DMS153 (cell line): ENCODE data around the gene TCF4.

Experiments
- DNase-seq: peaks from one replicate; lab custom pipeline; 2025; lab: John Stamatoyannopoulos, UW

The TCF4 gene

GRCh38 chr18:55585920-55586561, 2.0 kb downstream of the TCF4 start:
- DNase-seq = no peak

- no peak for DNase-seq
Observed at GRCh38 chr18:55585065-55585919, 2.7 kb downstream of the TCF4 start.

DNA sequence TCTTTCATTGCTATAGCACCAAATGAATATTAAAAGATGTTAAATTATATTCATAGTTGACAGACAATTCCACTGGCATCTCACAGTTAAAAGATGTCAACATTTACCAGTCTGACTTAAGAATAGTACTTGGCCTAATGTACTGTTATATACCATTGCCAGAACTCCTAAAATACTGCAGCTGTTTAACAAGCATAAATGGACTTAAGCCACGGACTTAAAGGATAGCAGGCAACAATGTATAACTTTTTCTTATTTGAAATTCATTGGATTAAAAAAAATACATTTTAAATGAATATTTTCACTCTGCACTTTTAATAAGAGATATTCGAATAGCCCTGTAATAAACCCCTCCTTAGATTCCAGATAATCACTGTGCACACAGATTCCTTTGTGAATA, 3.8 kb downstream of the TCF4 start:
- DNase-seq = no peak

GRCh38 chr18:55582325-55582724, 5.7 kb downstream of the TCF4 start:
- no peak for DNase-seq

DNA sequence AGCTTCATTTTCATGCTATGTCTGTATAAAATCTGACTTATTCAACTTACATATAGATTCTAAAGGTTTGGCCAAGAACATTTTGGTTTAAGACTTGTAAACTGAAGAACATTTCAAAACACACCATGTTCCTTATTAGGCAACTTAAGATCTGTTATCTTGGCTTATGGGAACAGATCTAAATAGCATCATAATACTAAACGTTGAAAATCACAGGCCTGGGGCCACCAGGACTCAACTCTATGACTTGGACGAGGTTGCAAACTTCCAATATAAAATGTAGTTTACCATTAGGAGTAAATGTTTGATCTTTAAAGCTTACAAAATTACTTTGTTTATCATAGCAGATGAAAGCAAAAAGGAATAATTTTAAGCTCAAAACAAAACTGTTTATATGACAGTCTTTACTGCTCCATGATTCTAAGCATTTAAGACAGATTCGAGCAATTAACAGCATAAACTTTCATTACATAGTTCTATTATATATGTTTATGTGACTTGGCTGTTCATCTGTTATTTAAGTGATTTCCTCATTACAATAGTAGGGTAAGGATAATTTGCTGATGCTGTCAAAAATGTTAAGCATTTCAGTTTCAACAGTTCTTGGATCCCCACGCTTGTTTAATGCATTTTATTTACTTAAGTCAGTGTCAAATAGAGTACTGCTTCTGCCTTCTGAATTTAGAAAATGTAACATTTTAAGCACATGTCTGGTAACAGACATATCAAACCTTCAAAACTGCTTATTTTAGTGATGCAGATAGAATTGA, 8.3 kb downstream of the TCF4 start:
- no peak for DNase-seq

GRCh38 chr18:55577812-55578539, 10.0 kb downstream of the TCF4 start:
- DNase-seq = no peak

- DNase-seq = no peak
Observed at GRCh38 chr18:55576001-55576400, 12.0 kb downstream of the TCF4 start.

DNA sequence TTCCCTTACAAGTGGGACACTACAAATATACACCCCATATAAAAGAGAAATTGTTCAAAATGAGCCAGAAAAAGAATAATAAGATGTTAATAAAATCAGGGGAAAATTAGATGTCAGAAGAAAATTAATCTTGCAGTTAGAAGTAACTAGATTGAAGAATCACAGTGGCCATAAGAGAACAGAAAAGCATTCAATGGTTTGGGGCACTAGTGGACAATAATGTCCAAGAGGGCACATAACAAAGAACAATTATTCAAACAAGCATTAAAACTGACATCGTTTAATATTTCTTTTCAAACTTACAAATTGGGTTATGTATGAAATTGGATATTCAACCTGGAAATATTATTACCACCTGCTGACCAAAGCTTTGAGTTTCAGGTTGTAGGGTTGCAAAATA, 12.9 kb downstream of the TCF4 start:
- no peak for DNase-seq

- DNase-seq = no peak
Observed at GRCh38 chr18:55573386-55573785, 14.6 kb downstream of the TCF4 start.

- DNase-seq = no peak
Observed at GRCh38 chr18:55570966-55571365, 17.0 kb downstream of the TCF4 start.

GRCh38 chr18:55566456-55566935, 21.5 kb downstream of the TCF4 start:
- no peak for DNase-seq

- DNase-seq = no peak
Observed at GRCh38 chr18:55559739-55560138, 28.3 kb downstream of the TCF4 start.

GRCh38 chr18:55557211-55557610, 30.8 kb downstream of the TCF4 start:
- no peak for DNase-seq

DNA sequence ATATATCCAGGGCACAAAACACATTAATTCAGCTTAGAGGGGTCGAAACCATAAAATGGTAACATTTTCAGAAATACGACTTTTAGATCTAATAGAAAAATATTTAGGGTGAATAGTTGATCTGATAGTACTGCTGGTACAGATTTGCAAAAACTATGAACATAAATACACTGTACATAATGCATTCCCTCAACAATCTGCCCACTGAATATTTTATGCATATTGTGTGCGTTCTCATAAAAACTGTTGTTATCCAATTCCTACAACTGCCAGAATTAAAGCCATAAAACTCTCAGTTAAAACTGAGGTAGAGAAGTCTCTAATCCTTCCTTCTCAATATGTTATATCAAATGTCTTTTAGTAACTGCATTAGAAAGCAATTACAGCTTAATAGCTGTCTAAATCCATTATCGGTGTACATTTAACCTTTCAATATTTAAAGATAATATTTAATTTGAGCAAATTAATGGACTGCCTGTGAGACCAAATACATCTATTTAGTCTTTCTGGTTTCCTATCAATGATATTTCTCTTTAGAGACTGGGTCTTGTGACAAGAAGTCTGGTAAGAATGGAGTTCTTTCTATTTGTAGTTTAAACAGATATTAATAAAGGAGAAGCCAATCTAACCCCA, 32.5 kb downstream of the TCF4 start:
- no peak for DNase-seq

GRCh38 chr18:55552526-55553189, 35.3 kb downstream of the TCF4 start:
- no peak for DNase-seq

DNA sequence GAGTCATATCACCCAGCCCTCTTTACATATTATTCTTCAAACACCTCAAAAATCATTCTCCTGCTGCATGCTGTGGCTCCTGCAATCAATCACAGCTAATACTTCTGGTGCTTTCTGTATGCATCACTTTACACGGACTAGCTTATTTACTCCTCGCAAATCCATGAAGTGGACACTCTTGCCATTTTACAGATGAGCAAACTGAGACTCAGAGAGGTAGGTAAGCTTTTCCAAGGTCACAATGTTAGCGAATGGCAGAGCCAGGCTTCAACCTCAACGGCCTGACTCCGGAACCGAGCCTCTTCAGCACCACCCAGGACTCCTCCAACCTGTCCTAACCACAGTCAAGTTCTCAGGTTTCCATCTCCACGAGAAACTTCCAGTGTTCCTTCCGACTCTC, 36.8 kb downstream of the TCF4 start:
- DNase-seq = no peak

DNA sequence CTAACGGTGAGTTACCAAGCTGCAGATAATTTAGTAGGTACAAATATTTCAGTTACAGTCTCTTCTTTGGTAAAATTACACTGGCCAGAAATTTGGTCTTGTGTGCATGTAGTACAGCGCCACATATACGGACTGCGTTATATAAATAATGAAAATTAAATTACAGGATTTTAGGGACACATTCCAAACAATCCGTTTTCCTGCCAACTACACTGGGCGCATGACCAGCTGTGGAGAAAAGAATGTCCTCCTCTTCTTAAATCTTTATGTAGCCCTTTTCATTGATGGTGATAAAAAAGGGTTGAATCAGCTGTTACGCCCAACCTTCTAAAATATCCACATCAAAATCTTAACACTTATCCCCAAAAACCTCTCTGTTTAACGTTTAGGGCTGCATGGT, 37.5 kb downstream of the TCF4 start:
- DNase-seq = no peak

DNA sequence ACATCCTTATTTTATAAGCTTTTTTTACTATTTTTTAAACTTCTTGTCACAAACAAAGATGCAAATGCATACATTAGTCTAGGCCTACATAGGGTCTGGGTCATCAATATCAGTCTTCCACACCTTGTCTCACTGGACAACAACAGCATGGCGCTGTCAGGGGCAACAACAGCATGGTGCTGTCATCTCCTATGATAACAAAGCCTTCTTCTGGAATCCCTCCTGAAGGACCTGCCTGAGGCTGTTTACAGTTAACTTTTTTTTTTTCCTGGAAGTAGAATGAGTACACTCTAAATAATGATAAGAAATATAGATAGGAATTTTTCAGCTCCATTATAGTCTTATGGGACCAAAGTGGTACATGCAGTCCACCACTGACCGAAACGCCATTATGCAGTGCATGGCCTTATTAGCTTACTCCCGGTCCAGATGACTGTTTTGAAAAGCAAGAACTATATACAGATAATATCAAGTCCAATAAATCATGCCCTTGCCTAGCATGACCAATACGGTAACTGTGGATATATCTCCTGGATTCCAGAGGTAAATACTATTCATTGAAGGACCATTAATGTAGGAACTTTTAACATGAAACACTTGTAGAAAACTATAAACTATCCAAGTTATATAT, 38.4 kb downstream of the TCF4 start:
- no peak for DNase-seq

DNA sequence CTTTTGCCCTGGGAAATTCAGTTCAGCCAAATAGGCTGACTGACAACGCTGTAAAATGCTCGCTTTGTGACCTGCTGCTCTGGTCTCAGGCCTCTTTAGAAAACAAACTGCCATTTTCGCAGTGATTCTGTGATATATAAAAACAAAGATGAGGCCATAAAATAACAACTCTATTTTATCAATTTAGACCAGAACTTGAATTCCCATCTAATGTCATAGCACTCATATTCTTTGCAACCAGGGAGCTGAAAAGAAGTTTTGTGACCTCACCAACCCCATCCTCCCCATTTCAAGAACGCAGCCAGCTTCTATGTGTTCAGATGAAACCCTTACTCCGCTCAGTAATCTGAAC, 40.3 kb downstream of the TCF4 start:
- no peak for DNase-seq

DNA sequence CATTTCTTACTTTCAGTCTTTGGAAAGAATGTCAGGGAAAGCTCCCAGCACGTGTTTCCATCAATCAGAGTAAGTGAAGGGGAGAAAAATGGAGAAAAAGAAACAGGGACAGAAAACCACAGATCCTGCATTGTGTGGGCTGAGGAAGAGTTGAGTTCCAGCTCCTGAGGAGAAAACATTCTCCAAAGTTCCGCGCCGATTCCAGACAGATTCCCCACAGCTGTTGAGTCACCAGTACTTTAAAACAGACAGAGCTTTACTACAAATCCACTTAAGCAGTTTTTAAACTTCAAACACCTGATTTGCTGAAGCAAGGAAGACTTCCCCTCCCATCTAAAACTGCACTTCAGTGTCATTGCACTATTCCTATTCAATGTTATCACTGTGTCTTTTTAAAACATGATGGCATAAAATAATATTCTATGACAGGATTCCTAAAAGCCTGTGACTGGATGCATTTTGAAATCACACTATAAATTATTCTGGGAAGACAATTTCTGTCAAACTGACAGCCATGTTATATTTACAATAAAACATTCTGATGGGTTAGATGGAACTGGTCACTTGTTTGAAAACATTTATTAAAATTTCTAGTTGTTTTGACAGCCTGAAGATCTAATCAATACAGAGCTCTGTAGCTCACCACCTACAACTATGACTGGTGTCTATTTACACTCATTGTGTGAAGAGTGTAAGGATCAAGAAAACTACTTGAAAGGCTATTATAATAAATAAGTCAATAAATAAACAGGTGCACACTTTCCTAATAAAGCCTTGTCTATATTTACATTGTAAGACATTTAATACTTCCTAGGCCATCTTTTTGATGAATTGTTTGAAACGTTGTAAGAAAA, 40.9 kb downstream of the TCF4 start:
- DNase-seq = no peak
